DND-41 (cell line): ENCODE measurements around the gene PTPRN2.

Source experiments
- EZH2 ChIP-seq: IDR thresholded peaks from 3 replicates; pipeline ENCODE4 v1.6.1; 2012; ENCODE audit warnings: borderline replicate concordance, low read depth, mild to moderate bottlenecking, moderate library complexity, low read length, inconsistent platforms; ENCODE audit not compliant: severe bottlenecking
- TF ChIP-seq, protein P1 (sequence below): IDR thresholded peaks from 2 replicates; pipeline ENCODE4 v1.5.1; 2012; ENCODE audit warnings: borderline replicate concordance, low read length, moderate library complexity, mild to moderate bottlenecking; ENCODE audit not compliant: poor library complexity, severe bottlenecking; ENCODE audit errors: extremely low read depth

DNA sequence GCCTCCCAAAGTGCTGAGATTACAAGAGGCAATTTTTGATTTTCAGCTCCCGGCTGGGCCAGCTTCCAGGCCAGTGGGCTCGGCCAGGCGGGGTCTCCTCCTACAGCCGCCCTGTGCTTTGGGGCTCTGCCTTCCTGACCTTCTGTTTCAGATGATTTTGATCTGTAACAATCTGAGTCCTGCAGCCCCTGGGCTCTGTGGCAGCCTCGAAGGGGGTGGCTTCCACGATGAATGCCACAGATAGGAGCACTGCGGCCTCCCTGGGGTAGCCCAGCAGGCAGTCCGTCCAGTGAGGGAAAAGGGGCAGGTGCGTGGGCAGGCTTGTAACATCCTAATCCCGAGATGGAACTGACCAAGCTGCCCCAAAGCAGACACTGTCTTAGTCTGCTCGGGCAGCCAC is 1073.3 kb downstream of the PTPRN2 start:
- TF ChIP-seq EZH2 = no peak
- TF ChIP-seq, protein P1, sequence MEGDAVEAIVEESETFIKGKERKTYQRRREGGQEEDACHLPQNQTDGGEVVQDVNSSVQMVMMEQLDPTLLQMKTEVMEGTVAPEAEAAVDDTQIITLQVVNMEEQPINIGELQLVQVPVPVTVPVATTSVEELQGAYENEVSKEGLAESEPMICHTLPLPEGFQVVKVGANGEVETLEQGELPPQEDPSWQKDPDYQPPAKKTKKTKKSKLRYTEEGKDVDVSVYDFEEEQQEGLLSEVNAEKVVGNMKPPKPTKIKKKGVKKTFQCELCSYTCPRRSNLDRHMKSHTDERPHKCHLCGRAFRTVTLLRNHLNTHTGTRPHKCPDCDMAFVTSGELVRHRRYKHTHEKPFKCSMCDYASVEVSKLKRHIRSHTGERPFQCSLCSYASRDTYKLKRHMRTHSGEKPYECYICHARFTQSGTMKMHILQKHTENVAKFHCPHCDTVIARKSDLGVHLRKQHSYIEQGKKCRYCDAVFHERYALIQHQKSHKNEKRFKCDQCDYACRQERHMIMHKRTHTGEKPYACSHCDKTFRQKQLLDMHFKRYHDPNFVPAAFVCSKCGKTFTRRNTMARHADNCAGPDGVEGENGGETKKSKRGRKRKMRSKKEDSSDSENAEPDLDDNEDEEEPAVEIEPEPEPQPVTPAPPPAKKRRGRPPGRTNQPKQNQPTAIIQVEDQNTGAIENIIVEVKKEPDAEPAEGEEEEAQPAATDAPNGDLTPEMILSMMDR = no peak
